Measurements from ENCODE around the gene ZNF518A.

ZNF518A gene

GRCh38 chr10:96208946-96209345, 78.8 kb downstream of the ZNF518A start:
- TF ChIP-seq CTCF (IDR thresholded peaks at IDR 0.05; ENCODE audit: extremely low read depth, missing control alignments) = no peak
- DNase-seq (ENCODE audit: low spot score) = no peak

GRCh38 chr10:96211764-96212163, 81.7 kb downstream of the ZNF518A start:
- no peak for TF ChIP-seq CTCF (IDR thresholded peaks at IDR 0.05; ENCODE audit: extremely low read depth, missing control alignments)

GRCh38 chr10:96212911-96213310, 82.8 kb downstream of the ZNF518A start:
- no peak for TF ChIP-seq CTCF (IDR thresholded peaks at IDR 0.05; ENCODE audit: extremely low read depth, missing control alignments)
- no peak for DNase-seq (ENCODE audit: low spot score)

More at GRCh38 chr10:96211764-96212163, 81.7 kb downstream of the ZNF518A start:
- DNase-seq (ENCODE audit: low spot score) = no peak
